Activated naive CD8-positive, alpha-beta T cell treated with anti-CD3 and anti-CD28 coated beads, Interleukin-2, amount 50 U/mL, for 16 hours (primary cell): ENCODE data around the gene CP.

Experiments
- DNase-seq: peaks from one replicate; pipeline ENCODE4 v3.0.0-alpha.2; 2020; ENCODE audit warnings: low read depth, low spot score

The CP gene

GRCh38 chr3:149186219-149186618, 35.4 kb downstream of the CP start:
- no peak for DNase-seq

- no peak for DNase-seq
Observed at GRCh38 chr3:149181182-149181581, 40.4 kb downstream of the CP start.

- DNase-seq, result no peak
Observed at GRCh38 chr3:149180057-149180573, 41.5 kb downstream of the CP start.

- DNase-seq, result no peak
Observed at GRCh38 chr3:149179220-149179619, 42.4 kb downstream of the CP start.

GRCh38 chr3:149177122-149177521, 44.5 kb downstream of the CP start:
- DNase-seq, result no peak

GRCh38 chr3:149174901-149175300, 46.7 kb downstream of the CP start:
- DNase-seq, result no peak

- no peak for DNase-seq
Observed at GRCh38 chr3:149170672-149171071, 51.0 kb downstream of the CP start.

GRCh38 chr3:149167898-149168297, 53.7 kb downstream of the CP start:
- DNase-seq, result no peak

GRCh38 chr3:149163066-149163465, 58.6 kb downstream of the CP start:
- no peak for DNase-seq

- no peak for DNase-seq
Observed at GRCh38 chr3:149162007-149162406, 59.6 kb downstream of the CP start.

- no peak for DNase-seq
Observed at GRCh38 chr3:149160754-149161300, 60.8 kb downstream of the CP start.

GRCh38 chr3:149153402-149153801, 68.2 kb downstream of the CP start:
- DNase-seq, result no peak

- DNase-seq, result no peak
Observed at GRCh38 chr3:149152420-149152819, 69.2 kb downstream of the CP start.

GRCh38 chr3:149151843-149152242, 69.8 kb downstream of the CP start:
- no peak for DNase-seq

GRCh38 chr3:149150436-149150835, 71.2 kb downstream of the CP start:
- no peak for DNase-seq

GRCh38 chr3:149145974-149146373, 75.7 kb downstream of the CP start:
- DNase-seq, result no peak

GRCh38 chr3:149145356-149145755, 76.3 kb downstream of the CP start:
- no peak for DNase-seq

GRCh38 chr3:149142682-149143081, 78.9 kb downstream of the CP start:
- DNase-seq, result no peak

GRCh38 chr3:149134575-149134974, 87.1 kb downstream of the CP start:
- no peak for DNase-seq

- DNase-seq, result no peak
Observed at GRCh38 chr3:149131589-149131988, 90.0 kb downstream of the CP start.

GRCh38 chr3:149129326-149130205, 92.1 kb downstream of the CP start, which contains the start of gene HPS3:
Gene HPS3 (plus strand): TSS chr3:149129638. CDS start chr3:149129724, 86 bp downstream.
- DNase-seq, result peak; percentile 38

- no peak for DNase-seq
Observed at GRCh38 chr3:149128821-149129220, 92.8 kb downstream of the CP start.
